NCI-H2196 (cell line): ENCODE data around the gene ST6GAL2.

Source experiments
- DNase-seq: peaks from one replicate; lab custom pipeline; 2025; ENCODE audit not compliant: unreplicated experiment; lab: John Stamatoyannopoulos, UW

The ST6GAL2 gene

DNA sequence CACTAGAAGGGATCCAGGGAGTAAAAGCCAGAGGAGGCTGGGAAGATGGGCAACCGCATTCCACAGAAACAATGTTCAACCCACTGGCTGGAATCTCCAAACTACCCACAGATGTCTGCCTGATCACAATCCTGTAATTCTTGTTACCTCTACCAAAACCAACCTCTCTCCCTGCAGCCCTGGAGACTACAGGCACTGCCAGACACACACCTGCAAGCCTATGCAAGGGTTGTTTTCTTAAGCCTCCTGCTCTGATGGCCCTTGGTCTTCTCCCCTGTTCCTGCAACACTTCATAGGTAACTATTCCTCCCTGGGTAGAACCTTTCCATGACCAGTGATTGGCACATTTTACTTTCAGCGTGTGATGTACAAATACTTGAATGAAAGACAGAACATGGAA, 21.9 kb downstream of the ST6GAL2 start:
- DNase-seq = no peak

DNA sequence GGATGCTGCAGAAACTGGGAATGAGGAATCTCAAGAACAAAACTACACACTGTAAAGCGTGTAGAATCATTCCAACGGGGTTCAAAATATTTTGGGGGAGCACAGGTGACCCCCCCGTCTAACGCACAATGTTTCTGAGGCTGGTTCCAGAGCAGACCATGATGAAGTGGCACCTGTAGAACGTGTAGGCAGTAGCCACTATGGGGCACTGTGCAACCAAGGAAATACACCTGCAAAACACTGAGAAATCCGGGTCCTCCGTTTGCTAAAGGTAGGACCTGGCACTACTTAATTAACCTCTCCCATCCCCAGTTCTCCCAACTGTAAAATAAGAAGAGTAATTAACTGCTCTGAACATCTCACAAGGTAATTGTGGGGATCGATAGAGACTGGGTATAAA, 22.6 kb downstream of the ST6GAL2 start:
- DNase-seq = no peak

DNA sequence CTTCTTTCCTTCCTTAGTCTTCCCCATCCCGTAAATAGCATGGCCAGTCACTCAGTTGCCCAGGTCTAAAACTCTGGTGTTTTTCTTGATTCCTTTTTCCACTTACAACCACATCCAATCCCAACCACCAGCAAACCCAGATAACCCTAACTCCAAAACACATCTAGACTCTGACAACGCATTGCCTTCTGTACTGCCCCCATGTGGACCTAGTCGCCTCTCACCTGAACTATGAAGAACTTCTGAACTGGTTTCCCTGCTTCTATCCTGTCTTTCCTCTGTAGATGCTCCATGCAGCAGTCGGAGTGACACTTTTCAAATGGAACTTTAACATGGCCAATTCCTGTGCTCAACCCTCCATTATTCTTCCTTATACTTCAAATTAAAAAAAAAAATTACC, 26.5 kb downstream of the ST6GAL2 start:
- DNase-seq = no peak

DNA sequence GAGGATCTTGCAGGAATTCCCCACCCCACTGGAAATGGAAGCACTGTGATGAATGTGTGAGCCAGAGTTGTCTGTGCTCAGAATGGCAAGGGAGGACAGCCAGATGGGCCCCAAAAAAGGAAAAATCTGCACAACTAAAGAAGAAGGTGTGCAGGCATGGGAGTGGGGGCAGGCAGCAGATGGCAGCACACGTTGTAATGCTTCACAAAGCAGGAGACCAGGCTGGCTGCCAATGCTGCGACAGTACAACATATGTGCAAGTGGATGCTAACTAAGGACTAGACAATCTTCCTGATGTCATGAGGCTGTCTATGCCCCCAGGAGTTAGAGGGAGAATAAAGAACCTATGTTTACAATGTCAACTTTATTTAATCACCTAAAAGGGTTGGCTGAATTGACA, 27.2 kb downstream of the ST6GAL2 start:
- DNase-seq = no peak

DNA sequence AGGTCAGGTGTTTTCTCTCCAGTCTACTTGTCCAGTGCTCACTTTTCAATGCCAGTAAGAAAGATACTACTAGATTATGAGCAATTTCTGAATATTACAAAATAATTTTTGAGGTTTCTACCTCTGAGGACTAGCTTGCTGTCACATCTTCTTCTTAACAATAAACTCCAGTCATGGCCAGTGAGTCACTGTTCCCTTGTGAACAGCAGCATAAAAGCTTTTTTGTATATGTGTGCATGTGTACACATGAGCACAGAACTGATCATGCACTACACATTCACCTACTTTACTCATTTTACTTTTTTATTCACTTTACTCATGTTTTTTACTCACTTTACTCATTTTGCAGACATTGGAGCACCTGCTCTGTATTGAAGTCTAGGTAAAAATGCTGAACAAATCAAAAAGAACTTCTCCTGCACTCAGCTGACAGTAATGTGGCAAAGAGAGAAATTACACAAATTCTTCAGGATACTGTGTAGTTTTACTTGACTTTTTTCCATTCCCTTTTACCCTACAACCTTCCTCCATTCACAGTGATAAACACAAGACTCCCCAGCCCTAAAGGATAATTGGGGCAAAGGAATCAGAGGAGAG, 28.0 kb downstream of the ST6GAL2 start:
- no peak for DNase-seq

DNA sequence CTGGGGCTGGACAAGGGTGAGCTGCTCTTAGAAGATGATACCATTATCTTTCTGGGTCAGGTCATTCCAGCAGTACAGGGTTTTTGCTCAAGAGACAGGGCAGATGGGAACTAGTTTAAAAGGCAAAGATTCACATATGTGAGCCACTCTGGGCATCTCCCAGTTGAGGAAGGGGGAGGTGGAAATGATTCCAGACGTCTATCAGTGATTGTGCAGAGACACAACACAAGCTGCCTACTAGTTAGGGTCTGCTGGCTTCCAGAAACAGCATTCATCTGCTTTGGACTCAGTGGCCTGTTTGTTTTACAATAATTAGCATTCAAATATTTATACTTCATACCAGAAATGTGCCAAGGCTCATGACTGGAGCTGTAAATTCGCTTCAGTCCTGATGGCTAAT, 32.3 kb downstream of the ST6GAL2 start:
- no peak for DNase-seq

DNA sequence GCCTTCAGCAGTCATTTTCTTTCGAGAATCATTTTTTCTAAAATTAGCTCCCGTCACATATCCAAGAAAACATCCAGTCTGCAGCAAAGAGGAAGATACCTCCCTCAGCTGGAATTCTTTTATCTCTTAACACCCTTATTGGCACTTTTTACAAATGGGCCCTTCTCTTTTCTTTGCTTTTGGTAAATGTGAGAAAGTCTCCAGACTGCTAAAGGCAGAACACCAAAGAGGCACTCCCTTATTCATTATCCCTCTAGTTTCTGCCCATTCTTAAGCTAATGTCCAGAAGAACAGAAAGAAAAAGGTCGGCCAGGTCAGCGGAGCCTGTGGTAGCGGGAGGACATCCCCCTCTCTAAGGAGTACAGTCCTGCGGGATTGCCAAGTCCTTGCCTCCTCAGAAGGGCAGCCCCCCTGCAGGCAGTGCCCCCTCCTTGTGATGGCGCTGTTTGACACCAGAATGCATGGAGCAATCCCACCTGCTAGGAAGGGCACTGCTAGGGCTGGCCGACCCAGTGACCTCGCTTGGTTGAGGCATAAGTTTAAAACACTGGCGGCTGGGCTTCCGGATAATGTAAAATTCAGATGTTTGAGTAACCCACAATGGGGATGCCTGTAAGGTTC, 34.0 kb downstream of the ST6GAL2 start:
- no peak for DNase-seq

DNA sequence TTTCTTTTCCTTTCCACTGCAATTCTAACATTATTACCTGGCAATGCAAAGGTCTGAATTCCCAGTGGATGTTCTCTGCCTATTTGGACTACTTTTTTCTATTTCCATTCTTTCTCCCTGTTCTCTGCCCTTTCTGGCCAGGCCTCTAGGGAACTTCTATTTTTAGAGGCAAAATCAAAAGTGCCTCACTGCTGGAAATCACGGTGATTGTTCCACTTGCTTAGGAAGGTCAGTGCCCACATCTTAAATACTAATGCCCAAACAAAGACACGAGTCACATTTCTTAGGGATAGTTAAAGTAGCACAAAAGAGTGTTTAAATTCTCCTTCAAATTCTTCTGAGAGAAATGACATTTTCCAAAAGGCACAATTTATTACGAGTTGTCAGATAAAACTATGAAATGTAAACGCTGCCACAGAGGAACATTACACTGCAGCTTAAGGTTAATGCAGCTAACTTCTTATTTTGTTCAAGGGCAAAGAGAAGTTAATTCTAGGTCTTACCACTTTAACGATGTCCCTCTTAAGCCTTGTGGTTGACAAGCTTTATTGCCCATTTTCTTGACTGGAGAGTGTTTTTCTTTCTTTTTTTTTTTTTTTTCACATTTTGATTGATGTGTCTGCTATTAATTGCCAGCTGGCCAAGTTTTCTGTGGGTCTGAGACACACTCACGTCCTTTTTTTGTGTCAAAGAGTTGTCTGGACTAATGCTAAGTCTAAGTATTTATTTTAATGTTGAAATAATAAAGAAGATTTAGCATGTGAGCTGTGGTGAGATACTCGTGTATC, 34.7 kb downstream of the ST6GAL2 start:
- no peak for DNase-seq

DNA sequence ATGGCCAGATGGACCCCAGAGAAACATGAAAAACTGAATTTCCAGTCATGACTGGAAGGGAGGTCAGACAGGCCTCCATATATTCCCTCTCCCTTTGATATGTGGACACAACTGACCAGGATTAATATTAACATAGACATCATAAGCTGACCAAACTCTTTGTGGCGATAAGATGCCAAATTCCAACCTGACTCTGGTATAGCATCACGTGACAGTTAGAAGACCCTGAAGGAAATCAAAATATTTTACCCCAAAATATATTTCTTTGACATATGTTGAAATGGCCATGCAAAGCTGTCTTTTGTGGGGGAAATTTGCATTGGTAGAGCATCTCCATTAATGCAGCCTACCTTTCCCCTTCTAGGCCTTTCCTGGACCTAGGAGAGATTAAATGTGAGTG, 36.7 kb downstream of the ST6GAL2 start:
- no peak for DNase-seq

DNA sequence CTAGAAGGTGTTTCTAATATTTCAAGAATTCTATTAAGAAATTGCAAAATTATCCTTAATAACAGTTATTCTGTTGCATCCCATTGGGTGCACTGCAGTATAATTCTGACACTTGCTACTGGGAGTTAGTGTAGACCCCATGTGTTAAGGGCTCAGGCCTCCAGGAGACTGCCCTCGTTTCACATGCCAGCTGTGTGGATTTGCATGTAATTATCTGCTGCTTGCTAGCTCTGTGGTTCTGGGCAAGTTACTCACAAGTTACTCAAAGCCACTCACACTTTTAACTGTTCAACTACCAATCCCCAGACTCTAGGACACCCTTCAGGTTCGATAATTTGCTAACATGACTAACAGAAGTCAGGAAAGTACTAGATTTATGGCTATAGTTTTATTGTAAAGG, 38.6 kb downstream of the ST6GAL2 start:
- no peak for DNase-seq

DNA sequence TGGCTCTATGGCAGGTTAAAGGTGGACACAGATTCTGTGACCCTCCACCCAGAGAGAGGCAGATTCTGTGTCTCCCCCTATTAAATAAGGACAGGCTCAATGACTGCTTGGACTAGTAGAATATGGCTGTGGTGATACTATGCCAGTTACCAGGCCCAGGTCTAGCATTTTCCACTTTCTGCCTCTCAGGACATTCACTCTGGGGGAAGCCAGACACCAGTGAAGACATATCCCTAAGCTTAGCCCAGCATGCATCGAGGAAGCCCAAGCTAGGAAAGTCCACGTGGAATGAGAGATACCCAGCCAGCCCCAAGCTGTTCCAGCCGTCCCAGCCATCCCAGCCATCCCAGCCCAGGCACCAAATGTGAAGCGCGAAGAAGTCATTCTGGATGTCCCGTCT, 40.3 kb downstream of the ST6GAL2 start:
- no peak for DNase-seq

DNA sequence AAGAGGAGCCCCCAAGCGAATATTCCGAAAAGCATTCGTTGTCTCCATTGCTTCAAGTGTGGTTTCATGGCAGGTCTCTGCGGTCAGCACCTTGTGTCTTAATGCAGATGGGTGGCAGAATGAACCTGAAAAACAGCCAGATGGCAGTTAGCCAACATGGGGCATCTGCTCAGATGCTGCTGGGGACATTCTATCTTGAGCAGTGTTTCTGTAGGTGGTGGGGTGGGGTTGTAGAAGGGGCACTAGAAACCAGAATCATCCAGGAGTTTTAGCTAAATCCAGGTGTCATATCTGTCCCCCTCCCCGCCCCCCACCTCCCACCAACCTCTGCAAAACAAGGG, 42.1 kb downstream of the ST6GAL2 start:
- no peak for DNase-seq

DNA sequence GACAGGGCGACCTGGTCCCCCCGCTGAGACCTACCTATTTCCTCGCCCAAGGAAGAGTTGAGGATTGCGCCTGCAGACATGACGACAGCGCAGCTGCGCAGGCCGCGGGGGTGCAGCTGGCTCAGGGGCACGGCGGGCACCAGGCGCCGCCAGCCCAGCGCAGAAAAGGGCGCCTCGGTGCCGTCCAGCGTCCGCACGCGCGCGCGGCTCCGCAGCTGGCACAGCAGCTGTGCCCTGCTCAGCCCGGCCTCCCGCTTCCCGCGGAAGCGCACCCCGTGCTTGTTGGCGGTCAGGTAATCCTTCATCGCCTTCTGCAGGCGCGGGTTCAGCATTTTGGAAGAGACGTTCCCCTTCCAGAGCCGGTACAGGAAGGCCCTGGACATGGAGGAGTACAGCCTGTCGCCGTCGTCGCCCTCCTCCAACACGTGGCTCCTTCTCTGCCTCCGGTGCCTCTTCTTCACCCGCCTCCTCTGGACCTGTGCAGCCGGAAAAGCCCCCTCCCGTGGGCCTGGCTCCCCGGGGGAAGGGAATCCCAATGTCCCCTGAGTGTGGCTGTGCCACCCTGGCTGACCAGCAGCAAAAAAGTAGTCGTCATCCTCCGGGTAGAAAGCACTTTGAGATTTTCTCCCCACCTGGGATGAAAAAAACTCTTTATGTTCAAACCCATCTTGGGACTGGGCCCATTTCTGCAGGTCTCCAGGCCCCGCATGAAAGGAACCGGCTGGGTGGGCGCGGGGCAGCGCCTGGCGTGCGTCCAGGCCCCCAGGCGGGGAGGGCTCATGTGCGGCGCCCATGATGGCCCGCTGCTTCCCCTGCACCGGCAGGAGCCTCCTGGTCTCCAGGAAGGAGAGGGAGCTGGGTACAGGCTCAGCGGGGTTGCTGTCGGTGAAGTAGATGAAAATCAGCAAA, 42.7 kb downstream of the ST6GAL2 start:
- no peak for DNase-seq

DNA sequence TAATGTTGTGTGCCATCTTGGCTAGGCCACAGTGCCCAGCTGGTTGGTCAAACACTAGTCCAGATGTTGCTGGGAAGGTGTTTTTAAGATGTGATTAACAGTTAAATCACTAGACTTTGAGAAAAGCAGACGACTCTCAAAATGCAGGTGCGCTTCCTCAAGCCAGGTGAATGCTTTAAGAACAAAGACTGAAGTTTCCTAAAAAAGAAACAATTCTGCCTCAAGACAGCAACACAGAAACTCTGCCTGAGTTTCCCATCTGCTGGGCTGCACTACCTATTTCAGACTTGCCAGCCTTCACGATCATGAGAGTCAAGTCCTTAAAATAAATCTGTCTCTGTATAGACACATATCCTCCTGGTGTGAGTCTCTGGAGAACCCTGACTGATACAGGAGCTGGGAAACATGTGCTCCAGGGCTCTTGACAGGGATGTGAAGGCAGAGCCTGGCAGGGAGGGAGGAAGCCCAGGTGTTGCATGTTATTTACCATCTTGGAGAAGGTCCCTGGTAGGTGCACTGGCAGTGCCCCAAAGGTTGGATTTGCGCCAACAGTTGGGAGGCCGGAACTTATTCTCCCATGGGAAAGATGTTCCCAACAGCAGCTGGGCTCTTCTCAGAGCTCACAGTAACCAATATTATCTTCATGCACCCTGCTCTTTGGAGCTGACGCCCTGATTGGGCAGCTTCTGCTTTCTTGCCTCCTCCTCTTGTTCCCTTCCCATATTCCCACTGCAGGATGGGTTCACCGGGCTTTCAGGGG, 43.9 kb downstream of the ST6GAL2 start:
- no peak for DNase-seq

DNA sequence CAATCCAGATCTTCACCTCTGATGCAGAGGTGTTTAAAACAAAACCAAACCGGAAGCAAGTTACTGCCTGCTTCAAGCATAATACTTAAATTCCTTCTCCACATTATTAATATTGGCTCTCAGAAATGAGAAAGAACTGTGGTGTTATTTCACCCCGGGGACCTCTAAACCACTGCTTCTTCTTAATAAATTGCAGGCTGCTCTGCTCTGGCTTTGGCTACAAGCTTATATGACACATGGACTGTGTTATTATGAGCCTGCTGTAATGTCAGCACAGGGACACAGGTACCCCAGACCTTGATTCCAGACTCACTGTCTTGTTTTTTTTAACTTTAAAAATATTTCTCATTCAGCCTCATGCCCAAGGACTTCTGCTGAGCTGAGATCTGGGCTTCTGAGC, 45.1 kb downstream of the ST6GAL2 start:
- DNase-seq = no peak

DNA sequence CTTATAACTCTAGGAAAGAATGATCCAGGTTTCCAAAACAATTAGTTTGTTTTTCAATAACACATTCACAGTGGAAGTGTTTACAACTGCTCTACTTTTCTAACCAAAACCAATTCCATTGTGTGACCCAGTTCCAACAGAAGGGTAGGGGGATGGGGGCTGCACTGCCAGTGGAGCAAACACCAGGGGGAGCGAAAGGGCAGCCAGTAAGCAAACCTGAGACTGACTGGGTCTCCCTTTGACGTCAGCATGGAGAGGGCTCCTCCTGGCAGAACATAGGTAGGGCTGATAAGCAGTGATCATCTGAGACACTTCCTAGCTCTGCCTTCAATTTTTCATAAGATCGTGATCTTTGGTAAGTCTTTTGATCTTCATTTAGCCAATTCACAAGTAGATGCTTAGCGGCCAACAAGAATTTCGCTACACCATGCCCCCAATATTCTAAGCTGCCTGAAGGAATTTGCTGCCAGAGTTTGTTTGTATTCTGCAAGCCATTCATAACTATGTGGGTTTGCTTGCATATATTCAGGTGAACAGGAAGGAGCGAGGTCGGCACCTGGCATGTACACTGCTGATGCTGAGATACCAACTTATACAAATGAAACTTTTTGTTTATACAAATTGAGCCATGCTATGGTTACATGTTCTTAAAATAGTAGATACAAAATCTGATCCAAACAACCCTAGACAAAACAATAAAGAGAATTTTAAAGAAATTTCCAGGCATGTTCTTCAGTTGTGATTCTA, 45.9 kb downstream of the ST6GAL2 start:
- DNase-seq = no peak

DNA sequence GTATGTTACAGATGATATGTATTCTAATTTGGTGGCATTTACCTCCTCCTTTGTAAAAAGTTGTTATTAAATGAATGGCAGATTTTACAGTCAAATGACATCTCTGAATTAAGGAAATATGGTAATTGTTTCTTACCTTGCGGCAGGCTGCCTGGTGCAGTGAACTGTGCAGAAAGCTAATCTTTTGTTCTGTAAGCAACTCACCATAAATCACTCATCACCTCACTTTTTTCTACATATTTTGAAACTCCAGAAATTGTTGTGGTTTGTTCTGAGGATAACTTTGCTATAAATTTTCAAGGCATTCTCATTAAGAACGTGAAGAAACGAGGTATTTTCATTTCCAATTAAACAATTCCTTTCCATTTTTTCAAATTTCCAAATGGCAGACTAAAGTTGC, 52.7 kb downstream of the ST6GAL2 start:
- DNase-seq = no peak

DNA sequence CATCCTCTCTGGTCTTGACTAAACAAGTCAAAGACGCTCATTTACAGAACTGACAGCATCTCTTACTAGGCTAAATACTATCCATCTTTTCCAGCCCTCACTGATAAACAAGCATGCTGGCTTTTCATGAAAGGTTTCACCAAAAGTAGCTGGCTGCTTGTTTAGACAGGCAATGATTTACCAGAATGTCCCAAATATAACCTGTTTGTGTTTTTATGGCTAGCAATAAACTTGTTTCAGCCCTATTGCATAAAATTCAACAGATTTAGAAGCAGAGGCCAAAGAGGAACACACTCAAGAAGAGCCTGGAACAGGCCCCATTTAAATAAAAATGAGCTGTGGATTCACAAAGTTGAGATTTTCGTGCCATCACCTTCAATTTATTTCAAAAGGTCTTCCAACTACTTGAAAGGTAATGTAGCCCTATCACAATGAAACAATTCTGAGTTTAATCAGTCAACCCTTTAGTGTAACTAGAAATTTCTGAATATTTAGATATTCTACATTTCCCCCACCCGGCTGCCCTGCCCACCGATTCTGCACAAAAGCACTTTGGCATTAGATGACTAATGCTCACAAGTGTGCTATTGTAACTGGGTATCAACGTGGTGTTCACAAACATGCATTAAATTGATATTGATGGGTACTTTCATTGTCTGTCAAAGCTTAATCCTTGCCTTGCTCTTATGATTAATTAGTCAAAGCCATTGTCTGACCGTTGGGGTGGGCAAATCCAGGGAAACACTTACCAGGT, 54.0 kb downstream of the ST6GAL2 start:
- DNase-seq = no peak

DNA sequence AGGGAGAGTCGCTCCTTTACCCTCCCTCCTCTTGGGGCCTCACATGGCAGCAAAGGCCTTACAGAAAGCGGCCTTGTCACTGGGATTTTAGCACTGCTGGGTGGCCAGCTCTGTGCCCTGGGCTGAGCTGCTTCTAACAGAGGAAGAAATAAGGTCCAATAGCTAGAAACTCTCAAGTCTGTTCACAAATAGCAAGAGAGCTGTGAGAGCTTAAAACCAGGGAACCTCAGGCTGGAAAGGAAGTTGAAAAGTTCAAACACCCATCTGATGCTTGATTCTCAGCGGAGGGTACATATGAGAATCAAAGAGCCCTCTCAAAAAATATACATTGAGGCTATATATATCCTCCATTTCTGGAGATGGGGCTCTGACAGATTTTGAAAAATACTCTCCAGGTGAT, 54.7 kb downstream of the ST6GAL2 start:
- DNase-seq = no peak
